Mucosa of rectum (tissue), 2 donors: ENCODE measurements around the gene ME1.
A peak's percentile ranks its signal among the peaks of the same experiment; 100 is the strongest.

ENCODE experiments used
- H3K27ac ChIP-seq, 2 donors: one replicate each; pipeline ENCODE4 v1.7.0; 2013; ENCODE audit warnings: inconsistent platforms in 2 of 2, low read depth in 2 of 2, low read length in 2 of 2
- H3K27me3 ChIP-seq, 2 donors: one replicate each; pipeline ENCODE4 v1.7.0; 2013; ENCODE audit warnings: low read length in 2 of 2; ENCODE audit not compliant: control insufficient read depth in 2 of 2, insufficient read depth in 2 of 2
- H3K36me3 ChIP-seq, 2 donors: one replicate each; pipeline ENCODE4 v1.7.0; 2013; ENCODE audit warnings: low read length in 2 of 2; ENCODE audit not compliant: control insufficient read depth in 2 of 2, insufficient read depth in 2 of 2
- H3K4me1 ChIP-seq, 2 donors: one replicate each; pipeline ENCODE4 v1.7.0; 2013; ENCODE audit warnings: low read length in 2 of 2, mild to moderate bottlenecking in 1 of 2; ENCODE audit not compliant: control insufficient read depth in 2 of 2, insufficient read depth in 2 of 2
- H3K4me3 ChIP-seq, 2 donors: one replicate each; pipeline ENCODE4 v1.7.0; 2013; ENCODE audit warnings: low read length in 2 of 2
- H3K9ac ChIP-seq, 2 donors: one replicate each; pipeline ENCODE4 v1.7.0; 2013; ENCODE audit warnings: low read length in 2 of 2, low read depth in 1 of 2, mild to moderate bottlenecking in 1 of 2
- H3K9me3 ChIP-seq, 2 donors: one replicate each; pipeline ENCODE4 v1.7.0; 2013; ENCODE audit warnings: low read length in 2 of 2; ENCODE audit not compliant: control insufficient read depth in 2 of 2
- donor health status: healthy.
- donor health status: Normal muscosa, but diverticular disease.

The ME1 gene

DNA sequence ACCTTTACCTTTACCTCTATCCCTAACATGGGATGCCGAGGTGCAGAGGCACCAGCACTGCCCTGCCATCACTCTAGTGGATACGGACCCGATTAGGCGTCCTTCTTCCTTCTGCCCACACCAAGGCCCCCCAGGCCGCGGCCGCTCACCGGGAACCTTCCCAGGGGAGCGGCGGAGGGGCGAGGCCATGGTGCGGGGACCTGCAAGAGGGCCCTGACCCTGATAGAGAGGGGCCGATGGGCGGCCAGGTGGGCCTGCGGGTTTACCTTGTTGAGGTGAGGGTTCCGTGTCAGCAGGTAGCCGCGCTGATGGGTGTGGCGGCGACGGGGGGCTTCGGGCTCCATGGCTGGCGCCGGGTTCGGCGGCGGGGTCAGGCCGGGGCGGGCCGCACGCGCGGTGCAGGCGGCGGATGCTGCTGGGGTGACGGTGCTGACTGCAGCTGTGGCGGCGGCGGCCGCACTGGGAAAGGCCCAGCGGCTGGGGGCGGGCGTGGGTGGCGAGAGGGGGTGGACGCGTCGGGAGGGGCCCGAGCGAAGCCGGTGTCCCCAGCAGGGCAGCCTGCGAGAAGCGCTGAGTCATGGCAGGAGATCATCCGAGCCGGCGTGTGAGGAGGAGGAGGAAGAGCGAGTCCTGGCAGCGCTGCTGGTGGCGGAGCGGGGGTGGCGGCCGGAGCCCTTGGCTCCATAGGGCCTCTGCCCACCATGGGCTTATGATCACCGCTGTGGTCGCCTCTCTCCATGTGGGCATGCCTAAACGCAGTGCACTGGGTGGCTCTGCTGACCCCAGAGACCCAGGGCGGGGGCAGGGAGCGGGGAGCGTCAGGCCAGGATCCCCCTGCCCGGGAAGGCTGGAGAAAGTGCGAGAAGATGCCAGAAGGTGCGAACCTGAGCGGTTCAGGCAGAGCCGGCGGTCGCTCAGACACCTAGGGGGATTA is at the start of gene ME1:
Gene ME1 (minus strand): TSS at position 441 of the 934 bp plus-strand sequence. CDS start 97 bp downstream, at position 344.
- no peaks in the 10 kb centered on the region for H3K36me3 ChIP-seq
- H3K9ac ChIP-seq: peak within 1 kb of the TSS; percentile 41 to 69
- H3K9me3 ChIP-seq: no peaks in the 10 kb centered on the region
- H3K27me3 ChIP-seq: no peaks in the 10 kb centered on the region
- peak within 1 kb of the TSS; percentile 74 to 83 for H3K27ac ChIP-seq
- peaks cover 17 to 24% of the 10 kb centered on the region in 2 donors for H3K4me1 ChIP-seq
- peak within 1 kb of the TSS; percentile 64 to 75 for H3K4me3 ChIP-seq

DNA sequence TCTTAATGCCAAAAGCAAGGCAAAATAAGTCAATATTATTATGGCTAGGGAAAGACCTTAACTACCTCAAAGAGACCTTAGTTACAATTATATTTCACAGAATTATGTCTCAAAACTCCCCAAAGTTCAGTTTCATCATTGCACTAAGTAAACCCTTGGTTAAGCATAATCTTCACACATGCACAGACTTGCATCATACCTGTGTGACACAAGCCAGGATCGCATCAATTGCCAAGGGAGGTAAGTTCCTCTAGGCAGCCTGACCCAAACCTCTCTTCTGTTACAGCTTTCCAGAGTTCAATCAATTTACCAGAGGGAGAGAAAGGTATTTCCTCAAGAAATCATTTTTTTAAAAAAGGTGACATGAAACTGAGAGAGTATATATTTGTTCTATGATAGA is 49.6 kb upstream of the ME1 start:
- Histone ChIP-seq H3K36me3 (no peaks in the 10 kb centered on the region), H3K4me3 (no peak overlapping the region), H3K27ac (no peak overlapping the region), H3K9me3 (no peaks in the 10 kb centered on the region), H3K4me1 (no peaks in the 10 kb centered on the region), H3K27me3 (no peaks in the 10 kb centered on the region), H3K9ac (no peak overlapping the region)

DNA sequence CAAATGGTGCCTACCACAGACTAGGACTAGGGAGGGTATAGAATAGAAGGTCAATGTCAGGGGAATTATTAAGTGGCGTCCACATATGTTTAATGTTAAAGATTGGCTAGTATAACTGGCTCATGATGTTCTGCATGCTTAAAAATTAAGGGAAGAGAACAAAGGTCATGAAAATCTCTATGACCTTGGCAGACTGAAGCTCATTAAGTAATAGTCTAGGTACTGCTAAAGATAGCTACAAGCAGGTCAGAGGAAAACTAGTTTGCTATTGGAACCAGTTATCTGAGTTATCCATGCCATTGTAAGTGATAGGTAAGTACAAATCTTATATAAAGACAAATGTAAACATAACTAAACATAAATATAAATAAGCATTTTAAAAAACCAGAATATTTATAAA is 48.5 kb upstream of the ME1 start:
- Histone ChIP-seq H3K27ac (no peak overlapping the region), H3K36me3 (no peaks in the 10 kb centered on the region), H3K9ac (no peak overlapping the region), H3K9me3 (no peaks in the 10 kb centered on the region), H3K27me3 (no peaks in the 10 kb centered on the region), H3K4me3 (no peak overlapping the region), H3K4me1 (no peaks in the 10 kb centered on the region)

DNA sequence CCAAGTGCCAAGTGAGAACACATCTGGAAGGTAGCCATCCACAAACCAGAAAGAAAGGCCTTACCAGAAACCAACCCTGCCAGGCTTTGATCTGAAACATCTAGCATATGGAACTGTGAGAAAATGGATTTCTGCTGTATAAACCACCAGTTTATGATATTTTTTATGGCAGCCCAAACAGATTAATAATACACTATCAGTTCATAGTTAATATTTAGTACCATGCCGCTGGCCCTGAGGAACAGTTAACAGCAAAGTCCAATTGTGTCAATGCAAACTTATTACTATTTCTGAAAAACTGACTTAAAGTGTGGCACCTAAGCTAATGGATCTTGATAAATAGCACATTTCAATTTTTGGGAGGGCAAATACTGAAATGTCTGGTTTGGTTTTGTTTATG is 46.1 kb upstream of the ME1 start:
- H3K4me3 ChIP-seq: no peak overlapping the region
- no peak overlapping the region for H3K27ac ChIP-seq
- no peaks in the 10 kb centered on the region for H3K4me1 ChIP-seq
- H3K27me3 ChIP-seq: no peaks in the 10 kb centered on the region
- no peaks in the 10 kb centered on the region for H3K9me3 ChIP-seq
- H3K9ac ChIP-seq: no peak overlapping the region
- no peaks in the 10 kb centered on the region for H3K36me3 ChIP-seq

DNA sequence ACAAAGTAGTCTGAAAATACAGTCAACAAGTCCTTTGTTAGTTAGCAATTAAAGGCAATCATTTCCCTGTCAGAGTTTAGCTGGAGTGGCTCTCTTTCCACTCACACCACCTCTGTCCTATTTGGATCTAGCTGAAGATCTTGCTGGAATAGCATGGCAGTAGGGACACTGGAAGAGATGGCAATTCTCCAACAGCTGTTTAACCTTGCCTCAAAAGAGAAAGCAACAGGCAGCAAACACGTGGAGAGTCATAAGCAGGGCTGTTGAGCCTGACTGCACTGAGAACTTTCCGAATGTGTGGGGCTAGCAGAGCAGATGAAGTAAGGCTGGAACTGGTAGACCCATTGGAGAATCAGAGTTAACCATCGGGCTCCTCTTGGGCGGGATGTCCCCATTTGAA is 43.5 kb upstream of the ME1 start:
- Histone ChIP-seq H3K4me1 (no peaks in the 10 kb centered on the region), H3K27ac (no peak overlapping the region), H3K4me3 (no peak overlapping the region), H3K9me3 (no peaks in the 10 kb centered on the region), H3K36me3 (no peaks in the 10 kb centered on the region), H3K27me3 (no peaks in the 10 kb centered on the region), H3K9ac (no peak overlapping the region)

DNA sequence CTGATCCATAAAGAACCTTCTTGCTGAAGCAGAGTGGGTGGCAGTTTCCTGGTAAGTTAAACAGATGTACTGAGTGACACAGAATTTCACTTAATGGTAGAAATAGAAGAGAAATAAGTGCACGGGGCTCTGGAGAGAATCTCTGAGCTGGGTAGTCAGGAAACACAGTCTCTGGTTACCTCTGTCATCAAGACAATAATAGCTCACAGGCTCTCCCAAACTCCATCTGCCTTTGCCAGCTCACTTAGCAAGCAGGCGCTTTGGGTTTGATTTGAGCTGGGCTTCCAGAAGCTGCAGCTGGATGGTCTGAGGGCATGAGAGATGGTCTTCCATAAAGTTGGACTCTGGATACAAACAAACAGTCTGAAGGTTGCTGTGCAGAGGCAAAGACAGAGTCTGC is 41.9 kb upstream of the ME1 start:
- H3K27ac ChIP-seq: no peak overlapping the region
- H3K9ac ChIP-seq: no peak overlapping the region
- no peak overlapping the region for H3K4me3 ChIP-seq
- H3K36me3 ChIP-seq: no peaks in the 10 kb centered on the region
- no peaks in the 10 kb centered on the region for H3K27me3 ChIP-seq
- no peaks in the 10 kb centered on the region for H3K9me3 ChIP-seq
- H3K4me1 ChIP-seq: no peaks in the 10 kb centered on the region

DNA sequence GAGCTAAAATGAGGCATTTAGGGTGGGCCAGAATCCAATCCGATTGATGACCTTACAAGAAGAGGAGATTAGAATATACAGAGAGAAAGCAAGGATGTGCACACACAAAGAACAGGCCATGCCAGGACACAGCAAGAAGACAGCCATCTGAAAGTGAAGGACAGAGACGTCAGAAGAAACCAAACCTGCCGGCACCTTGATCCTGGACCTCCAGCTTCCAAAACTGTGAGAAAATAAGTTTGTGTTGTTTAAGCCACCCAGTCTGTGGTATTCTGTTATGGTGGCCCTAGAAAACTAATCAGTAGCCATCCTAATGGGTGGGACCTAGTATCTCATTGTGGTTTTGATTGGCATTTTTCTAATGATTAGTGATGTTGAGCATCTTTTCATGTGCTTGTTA is 39.7 kb upstream of the ME1 start:
- Histone ChIP-seq H3K4me3 (no peak overlapping the region), H3K27ac (no peak overlapping the region), H3K27me3 (no peaks in the 10 kb centered on the region), H3K9ac (no peak overlapping the region), H3K9me3 (no peaks in the 10 kb centered on the region), H3K4me1 (peaks cover 0 to 2% of the 10 kb centered on the region in 2 donors), H3K36me3 (no peaks in the 10 kb centered on the region)

DNA sequence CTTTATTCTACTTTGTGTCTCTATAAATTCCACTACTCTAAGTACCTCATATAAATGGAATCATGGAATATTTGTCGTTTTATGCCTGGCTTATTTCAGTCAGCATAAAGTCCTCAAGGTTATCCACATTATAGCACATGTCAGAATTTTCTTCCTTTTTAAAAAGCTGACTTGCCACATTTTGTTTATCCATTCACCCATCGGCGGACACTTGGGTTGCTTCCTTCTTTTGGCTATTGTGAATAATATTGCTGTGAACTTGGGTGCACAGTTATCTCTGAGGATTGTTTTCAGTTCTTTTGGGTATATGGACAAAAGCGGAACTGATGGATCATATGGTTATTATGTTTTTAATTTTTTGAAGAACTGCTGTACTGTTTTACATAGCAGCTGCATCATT is 39.1 kb upstream of the ME1 start:
- H3K27me3 ChIP-seq: no peaks in the 10 kb centered on the region
- no peaks in the 10 kb centered on the region for H3K36me3 ChIP-seq
- H3K9ac ChIP-seq: no peak overlapping the region
- H3K9me3 ChIP-seq: no peaks in the 10 kb centered on the region
- H3K4me1 ChIP-seq: peaks cover 0 to 5% of the 10 kb centered on the region in 2 donors
- H3K4me3 ChIP-seq: no peak overlapping the region
- H3K27ac ChIP-seq: no peak overlapping the region

DNA sequence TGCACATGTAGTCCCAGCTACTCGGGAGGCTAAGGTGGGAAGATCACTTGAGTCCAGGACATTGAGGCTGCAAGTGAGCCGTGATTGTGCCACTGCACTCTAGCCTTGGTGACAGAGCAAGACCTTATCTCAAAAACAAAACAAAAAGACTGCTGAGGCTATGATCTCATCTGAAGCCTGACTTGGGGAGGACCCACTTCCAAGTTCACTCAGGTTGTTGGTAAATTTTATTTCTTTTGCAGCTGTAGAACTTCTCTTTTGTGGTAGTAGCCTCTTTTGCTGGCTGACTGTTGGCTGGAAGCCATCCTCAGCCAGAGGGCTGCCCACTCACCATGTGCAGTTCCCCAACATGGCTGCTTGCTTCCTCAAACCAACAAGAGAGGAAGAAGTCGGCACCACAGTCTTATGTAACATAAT is 36.8 kb upstream of the ME1 start:
- H3K4me3 ChIP-seq: no peak overlapping the region
- H3K27me3 ChIP-seq: no peaks in the 10 kb centered on the region
- H3K9me3 ChIP-seq: no peaks in the 10 kb centered on the region
- H3K27ac ChIP-seq: no peak overlapping the region
- peaks cover 8 to 9% of the 10 kb centered on the region in 2 donors for H3K4me1 ChIP-seq
- no peak overlapping the region for H3K9ac ChIP-seq
- no peaks in the 10 kb centered on the region for H3K36me3 ChIP-seq

DNA sequence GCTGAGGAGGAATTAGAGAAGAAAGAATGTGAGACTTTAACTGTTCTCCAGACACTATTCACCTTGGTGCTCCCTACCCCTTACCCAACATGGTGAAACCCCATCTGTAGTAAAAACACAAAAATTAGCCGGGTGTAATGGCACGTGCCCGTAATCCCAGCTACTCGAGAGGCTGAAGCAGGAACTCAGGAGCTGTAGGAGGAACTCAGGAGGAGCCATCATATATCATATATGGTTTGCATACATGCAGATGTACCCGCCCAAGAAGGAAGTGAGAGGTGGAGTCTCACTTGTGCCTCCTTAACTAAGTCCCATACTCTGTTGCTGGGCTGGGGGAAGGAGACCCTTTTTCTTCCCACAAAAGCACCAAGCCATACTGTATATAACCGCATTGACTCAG is 35.5 kb upstream of the ME1 start:
- no peaks in the 10 kb centered on the region for H3K36me3 ChIP-seq
- no peak overlapping the region for H3K9ac ChIP-seq
- H3K27me3 ChIP-seq: no peaks in the 10 kb centered on the region
- H3K4me3 ChIP-seq: no peak overlapping the region
- H3K4me1 ChIP-seq: peaks cover 8 to 9% of the 10 kb centered on the region in 2 donors
- H3K9me3 ChIP-seq: no peaks in the 10 kb centered on the region
- no peak overlapping the region for H3K27ac ChIP-seq
